ENCODE measurements around the gene NHSL1.

Gene NHSL1

DNA sequence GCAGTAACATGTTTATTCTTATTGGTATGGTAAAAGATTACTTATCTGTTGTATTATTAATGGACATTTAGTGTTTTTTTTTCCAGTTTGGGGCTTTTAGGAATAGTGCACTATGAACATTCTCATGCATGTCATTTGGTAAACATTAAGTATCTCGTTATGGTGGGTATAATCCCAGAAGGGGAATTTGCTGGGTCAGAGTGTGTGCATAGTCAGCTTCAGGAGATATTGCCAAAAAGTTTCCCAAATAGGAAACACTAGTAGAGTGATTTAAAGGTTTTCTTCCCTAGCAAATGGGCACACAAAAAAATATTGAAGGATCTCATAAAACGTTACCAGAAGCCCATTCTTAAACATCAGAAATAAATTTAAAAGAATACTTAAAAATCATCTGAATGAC is 25.2 kb upstream of the NHSL1 start:
- no peak for DNase-seq (ENCODE audit: low spot score)

DNA sequence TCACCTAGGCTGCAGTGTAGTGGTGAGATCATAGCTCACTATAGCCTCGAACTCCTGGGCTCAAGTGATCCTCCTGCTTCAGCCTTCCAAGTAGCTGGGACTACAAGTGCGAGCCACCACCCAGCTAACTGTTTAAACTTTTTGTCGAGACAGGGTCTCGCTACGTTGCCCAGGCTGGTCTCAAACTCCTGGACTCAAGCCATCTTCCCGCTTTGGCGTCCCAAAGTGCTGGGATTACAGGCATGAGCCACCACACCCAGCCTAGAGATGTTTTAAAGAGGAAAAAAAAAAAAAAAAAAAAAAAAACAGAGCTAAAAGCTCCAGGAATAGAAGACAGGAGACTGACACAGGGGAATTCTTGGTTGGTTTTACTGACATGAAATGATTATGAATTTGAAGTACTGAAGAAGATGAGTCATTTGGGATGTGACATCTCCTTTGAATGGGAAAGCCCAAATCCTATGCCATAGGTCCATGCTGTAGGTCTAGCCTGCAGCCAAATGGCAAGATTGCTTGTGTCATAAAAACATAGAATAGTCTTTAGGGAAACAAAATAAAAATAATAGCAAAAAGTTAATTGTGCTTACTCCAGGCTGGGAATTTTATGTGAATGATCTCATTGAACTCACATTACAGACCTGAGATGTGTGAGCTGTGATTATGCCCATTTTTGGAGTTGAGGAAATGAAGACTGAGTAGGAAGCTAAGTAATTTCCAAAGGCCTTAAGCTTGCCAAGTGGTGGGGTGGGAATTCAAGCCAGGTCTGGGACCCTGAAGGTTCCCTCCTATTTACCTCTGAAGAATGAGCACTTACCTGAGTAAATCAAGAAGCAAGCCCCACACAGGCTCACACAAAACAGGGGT is 24.3 kb upstream of the NHSL1 start:
- no peak for DNase-seq (ENCODE audit: low spot score)

DNA sequence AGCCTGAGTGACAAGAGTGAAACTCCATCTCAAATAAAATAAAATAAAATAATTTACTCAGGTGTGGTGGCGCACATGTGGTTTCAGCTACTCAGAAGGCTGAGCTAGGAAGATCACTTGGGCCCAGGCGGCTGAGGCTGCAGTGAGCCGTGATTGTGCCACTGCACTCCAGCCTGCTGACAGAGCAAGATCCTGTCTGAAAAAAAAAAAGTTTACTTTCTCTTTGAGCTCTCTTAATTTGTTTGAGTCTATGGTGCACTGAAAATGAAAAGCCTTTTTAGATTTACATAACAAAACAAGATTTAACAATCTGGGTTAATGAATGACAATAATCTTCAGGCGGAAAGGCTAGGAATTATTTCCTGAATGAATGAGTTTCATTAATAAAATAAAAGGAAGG is 23.3 kb upstream of the NHSL1 start:
- DNase-seq (ENCODE audit: low spot score), result no peak

DNA sequence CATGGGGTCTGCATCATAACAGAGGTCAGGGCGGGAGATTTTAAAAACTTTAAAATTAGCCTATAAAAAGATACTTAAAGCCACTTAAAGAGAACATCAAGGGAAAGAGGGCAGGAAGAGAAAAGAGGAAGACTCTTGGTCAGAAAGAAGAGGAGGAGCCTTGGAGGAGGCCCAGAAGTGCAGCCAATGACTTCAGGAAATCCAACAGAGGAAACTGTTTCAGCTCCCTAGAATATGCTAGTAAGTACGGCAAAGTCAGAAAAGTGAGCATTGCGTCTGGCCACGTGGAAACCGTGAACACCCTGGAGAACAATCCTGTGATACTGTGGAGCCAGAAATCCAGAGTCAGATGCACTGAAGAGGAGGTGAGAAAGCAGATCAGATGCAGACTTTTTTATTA is 22.5 kb upstream of the NHSL1 start:
- DNase-seq (ENCODE audit: low spot score), result no peak

DNA sequence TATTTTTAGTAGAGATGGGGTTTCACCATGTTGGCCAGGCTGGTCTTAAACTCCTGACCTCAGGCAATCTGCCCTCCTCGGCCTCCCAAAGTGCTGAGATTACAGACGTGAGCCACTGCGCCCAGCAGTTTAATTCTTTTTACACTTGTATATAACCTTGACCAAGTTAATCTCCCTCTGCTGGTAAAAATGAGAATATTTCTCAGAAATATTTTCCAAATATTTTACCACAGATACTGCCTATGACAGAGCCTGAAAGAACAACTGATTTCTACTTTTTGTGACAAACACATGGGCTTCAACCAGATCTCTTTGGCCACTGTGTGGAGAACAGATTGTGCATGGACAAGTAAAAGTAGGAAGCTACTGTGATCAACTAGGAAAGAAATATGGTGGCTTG is 21.2 kb upstream of the NHSL1 start:
- DNase-seq (ENCODE audit: low spot score), result no peak

- DNase-seq (ENCODE audit: low spot score), result no peak
Measured at GRCh38 chr6:138518054-138518453, 18.8 kb upstream of the NHSL1 start.

- peak; percentile 70 for DNase-seq (ENCODE audit: low spot score)
Measured at GRCh38 chr6:138517635-138518034, 18.3 kb upstream of the NHSL1 start.

DNA sequence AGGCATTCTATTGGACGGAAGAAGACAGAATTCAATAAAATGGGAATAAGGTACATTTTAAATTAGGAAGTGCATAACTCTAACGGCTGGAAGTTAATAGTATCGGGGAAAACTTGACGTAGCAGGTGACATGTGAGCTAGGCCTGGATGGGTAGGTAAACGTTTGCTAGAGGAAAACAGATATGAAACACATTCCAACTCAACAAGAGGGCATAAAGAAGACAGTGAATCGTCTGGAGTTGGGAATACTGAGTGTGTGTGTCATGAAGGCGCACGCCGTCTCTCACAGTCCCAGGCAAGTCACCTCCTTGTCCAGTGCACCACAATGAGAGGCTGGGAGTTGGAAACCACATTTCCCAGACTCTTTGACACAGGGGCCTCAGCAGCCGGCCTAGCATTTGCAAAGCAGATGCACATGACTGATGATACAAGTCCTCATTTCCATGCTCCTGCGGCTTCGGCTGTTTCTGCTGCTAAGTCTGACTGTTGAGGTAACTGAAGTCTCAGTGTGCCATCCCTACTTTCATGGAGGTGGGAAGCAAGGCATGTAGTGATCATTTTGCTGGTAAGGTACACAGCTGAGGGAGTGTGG is 16.5 kb upstream of the NHSL1 start:
- DNase-seq (ENCODE audit: low spot score), result no peak

DNA sequence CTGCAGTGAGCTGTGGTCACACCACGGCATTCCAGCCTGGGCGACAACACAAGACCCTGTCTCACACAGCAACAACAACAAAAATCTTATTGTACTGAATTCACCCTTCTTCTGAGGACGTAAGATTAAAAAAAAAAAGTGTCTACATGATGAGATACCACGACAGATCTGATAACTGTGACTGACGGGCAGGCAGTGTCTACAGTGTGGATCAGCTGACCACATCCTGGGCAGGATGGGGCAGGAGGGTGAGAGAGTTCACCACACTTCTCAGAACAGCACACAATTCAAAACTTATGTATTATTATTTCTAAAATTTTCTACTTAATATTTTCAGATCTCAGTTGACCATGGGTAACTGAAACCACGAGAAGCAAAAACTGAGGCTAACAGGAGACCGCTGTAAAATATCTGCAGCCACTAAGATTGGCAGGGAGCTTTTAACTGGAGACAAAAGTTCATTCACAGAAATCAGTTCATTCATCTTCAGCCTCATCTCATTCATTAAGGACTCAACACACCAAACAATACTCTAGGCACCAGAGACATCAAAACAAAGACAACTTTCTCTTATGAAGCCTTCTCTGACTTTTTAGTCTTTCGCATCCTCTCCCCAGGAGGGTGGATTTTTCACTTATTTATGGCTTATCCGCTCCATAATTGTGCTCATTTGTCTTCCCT is 15.7 kb upstream of the NHSL1 start:
- no peak for DNase-seq (ENCODE audit: low spot score)

GRCh38 chr6:138512609-138513008 is 13.3 kb upstream of the NHSL1 start:
- no peak for DNase-seq (ENCODE audit: low spot score)

GRCh38 chr6:138510093-138510492 is 10.8 kb upstream of the NHSL1 start:
- DNase-seq (ENCODE audit: low spot score), result no peak

DNA sequence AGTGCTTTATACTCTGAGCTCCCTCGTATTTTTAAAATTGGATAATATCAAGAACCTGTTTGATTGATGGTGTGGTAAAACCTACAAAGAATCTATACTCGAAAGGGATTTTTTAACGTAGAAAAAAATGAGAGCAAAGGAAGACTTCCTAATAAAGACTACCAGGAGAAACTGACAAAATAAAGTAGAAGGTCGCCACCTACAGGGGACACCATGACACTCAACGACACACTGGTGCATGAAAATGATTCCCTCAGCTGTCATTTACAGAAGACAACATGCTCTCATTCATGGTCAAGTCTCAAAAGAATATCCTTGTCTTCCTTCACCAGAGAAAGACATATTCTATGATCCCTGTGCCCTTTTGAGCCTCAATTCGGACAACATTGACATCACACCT is 10.1 kb upstream of the NHSL1 start:
- DNase-seq (ENCODE audit: low spot score), result peak; percentile 54

DNA sequence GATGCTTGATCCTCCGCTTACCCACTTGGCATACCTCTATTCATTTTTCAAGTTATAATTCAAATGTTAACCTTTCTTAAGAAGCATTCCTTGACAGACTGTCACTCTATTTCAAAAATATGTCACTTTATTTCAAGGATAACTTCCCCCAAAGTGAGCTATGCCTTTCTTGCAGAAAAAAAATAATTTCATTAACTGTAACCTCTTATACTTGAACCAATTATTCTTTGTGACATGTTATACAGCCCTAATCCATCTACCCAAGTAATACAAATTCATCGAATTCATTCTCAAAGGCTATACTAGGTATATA is 9.3 kb upstream of the NHSL1 start:
- DNase-seq (ENCODE audit: low spot score), result no peak

GRCh38 chr6:138507977-138508675 is 8.8 kb upstream of the NHSL1 start:
- DNase-seq (ENCODE audit: low spot score), result no peak

- DNase-seq (ENCODE audit: low spot score), result no peak
Measured at GRCh38 chr6:138504764-138505689, 5.7 kb upstream of the NHSL1 start.

- no peak for DNase-seq (ENCODE audit: low spot score)
Measured at GRCh38 chr6:138503881-138504680, 4.8 kb upstream of the NHSL1 start.

- DNase-seq (ENCODE audit: low spot score), result no peak
Measured at GRCh38 chr6:138502546-138502945, 3.3 kb upstream of the NHSL1 start.

DNA sequence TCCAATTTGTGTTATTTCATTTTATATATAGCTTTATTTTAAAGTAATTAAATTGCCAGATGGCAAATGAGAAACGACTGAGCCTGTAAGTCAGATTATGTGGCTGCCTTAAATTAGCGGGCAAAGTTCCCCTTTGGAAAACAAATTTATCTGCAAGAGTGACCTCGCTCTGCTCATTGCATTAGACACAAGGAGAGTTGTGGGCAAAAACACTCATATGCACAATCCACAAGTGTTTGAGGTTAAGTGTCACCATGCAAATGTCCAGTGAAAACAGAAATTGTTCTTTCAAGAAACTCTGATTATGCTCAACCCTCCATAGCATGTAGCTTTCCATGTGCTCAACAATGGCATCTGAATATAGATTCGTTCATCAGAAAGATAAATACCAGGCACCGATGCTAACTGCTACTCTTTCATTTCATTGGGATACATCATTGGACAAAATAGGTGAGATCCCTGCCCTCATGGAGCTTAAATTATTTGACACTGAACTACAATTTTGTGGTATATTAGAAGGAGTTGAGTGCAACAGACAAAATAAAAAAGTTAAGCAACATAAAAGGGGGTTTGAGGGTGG is 1.7 kb upstream of the NHSL1 start:
- no peak for DNase-seq (ENCODE audit: low spot score)

DNA sequence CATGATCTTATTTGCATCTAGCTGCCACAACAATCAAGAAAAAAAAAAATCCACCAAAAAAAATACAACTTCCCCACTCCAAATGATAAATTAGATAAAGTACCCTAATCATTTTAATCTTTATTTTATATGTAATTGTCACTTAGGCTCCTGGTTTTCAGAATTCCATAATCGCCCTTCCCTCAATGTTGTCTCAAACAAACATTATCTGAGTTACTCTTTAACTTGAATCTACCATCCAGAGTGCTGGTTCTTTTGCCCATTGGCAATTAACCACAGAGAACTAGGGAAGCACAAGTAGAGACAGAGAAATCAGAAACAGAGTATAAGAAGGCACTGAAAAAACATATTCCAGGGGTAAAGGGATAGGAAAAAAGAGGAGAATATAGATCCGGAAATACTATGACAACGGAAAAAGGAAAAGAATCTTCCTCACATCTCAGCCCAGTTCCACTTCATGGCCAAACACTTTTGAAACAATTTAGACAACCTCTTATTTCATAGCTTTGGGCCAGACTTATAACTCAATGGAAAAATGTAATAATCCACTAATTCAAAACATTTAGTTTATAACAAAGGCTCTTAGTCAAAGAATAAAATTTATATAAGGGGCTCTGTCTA is 861 bp upstream of the NHSL1 start:
- DNase-seq (ENCODE audit: low spot score), result no peak
